GM18508 (cell line): ENCODE results near the gene LRRC8A.
"Not testable (repeated sequence)": the region's sequence is repeated elsewhere in the genome, so short reads cannot be mapped to it uniquely, and the experiment has no call there.

Experiments used
- ATAC-seq: cut with Tn5 transposase; IDR thresholded peaks from one replicate; pipeline ENCODE4 v1.9.1; 2021; ENCODE audit warnings: moderate number of reproducible peaks; ENCODE audit not compliant: insufficient read depth, unreplicated experiment

Gene LRRC8A

DNA sequence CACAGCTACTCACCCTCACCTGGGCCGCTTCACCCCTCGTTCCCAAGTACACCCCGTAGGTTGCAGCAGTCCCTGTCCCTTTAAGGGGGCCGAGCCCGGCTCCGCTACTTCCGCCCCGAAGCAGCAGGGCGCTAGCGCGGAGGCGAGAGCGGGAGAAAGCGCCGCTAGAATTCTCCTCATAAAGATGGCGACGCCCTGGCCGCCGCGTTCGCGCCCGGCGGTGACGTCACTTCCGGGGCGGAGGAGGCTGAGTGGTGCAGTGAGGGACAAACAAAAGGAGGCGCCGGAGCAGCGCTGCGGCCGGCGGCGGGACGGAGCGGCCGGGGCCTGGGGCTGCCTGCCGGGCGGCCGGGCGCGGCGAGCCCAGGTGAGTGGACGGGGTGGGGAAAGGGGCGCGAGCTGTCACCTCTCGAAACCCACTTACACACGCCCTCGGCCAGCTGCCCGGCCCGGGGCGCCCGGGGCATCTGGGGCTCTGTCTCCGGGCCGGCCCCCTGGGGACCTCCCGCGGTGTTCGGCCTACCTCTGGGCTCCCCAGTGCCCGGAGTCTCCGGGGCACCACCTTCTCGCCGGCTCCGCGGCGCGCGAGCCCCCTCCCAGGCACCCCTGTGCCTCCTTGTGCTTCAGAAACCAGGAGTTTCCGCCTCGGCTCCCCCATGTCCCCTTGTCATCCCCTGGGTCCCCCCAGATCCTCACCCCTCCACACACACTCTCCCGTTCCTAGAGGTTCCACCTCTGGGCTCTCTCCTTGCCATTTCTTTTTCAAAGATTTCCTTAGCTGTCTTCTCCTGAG is at the start of gene LRRC8A, which contains the start of gene KYAT1:
Gene LRRC8A (plus strand): TSS at position 250 of the 793 bp plus-strand sequence. CDS start 25,032 bp downstream, outside the sequence.
Gene KYAT1 (minus strand): TSS at position 67 of the 793 bp plus-strand sequence. CDS start 36,545 bp downstream, outside the sequence.
- ATAC-seq = peak; percentile 65

DNA sequence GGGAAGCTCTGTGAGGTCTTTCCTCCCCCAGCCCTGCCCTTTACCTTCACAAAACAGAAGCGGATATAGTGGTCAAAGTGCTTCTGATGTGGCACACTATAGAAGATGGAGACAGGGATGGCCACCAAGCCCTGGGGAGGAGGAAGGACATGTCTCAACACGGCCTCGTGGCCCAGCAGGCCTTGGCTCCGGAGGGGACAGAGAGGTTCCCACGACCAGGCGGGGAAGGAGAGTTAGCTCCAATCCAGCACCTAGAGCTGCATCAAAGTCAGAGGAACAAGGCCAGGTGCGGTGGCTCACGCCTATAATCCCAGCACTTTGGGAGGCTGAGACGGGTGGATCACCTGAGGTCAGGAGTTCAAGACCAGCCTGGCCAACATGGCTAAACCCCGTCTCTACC is 48.2 kb upstream of the LRRC8A start:
- ATAC-seq = no peak

DNA sequence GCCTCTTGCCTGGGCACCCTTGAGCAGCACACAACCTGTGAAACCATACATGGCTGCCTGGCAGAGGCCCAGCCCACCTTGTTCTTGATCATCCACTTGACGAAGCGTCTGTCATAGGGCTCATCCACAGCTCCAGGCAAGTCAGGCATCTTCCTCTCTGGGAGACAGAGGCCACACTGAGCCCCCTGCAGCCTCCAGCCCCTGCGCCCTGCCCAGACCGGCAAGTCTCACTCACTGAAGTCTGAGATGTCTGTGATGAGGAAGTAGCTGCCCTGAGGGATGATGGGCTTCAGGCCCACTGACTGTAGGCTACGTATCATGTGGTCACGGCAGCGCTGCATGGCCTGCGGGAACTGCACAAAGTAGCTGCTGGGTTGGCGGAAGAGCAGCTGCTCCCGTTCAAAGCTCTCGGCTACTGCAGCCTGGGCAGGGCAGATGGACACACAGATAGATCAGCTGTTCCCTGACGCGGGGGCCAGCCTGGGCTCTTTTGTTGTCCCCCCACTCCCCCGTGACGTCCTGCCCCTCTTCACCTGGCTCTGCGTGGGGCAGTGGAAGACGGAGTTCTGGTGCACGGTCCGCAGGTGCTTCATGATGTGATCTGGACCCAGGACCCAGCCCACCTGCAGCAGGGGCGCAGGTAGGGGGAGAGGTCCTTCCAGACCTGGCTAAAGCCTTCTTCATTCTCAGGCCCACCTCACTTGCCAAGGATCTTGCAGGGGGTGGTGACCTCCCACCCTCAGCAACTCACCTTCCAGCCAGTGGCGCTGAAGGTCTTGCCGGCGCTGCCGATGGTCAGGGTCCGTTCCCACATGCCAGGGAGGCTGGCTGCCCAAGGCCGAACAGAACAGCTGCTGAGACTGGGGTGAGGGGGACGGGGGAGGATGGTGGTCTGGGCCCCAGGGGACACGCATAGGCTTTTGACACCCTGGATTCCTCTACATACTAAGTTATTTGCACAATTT is 46.4 kb upstream of the LRRC8A start:
- ATAC-seq = no peak

DNA sequence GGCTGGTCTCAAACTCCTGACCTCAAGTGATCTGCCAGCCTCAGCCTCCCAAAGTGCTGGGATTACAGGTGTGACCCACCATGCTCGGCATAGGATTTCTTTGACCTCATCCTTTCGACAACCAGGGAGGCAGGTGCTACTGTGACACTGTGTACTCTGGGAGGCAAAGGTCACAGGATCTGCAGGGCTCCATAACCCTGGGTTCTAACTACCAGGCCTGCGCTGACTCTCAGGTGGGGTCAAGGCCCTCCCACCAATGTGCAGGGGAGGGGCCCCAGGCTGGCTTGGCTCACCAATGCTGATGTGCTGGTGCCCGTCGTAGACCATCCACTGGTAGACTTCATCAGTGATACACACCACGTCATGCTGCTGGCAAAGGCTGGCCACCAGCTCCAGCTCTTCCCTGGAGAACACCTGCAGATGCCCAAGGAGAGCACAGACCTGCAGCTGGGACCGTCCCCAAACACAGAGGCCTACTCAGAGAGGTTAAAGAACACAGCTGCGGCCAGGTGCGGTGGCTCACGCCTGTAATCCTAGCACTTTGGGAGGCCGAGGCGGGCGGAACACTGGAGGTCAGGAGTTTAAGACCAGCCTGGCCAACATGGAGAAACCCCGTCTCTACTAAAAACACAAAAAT is 45.3 kb upstream of the LRRC8A start:
- ATAC-seq = no peak

DNA sequence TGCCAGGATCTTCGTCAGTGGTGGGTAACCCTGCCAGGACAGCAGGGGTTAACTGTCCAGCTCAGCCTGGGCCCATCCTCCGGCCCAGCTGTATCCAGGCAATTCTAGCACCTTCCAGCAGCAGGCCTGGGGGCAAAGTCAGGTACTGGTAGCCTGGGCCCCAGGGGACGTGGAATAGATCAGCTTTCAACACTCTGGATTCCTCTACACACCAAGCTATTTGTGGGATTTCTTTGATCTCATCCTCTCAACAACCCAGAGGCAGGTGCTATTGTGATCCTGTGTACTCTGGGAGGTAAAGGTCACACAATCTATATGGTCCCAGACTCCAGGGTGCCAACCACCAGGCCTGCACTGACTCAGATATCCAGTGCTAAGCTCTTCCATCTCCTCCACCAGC is 43.6 kb upstream of the LRRC8A start:
- no peak for ATAC-seq

DNA sequence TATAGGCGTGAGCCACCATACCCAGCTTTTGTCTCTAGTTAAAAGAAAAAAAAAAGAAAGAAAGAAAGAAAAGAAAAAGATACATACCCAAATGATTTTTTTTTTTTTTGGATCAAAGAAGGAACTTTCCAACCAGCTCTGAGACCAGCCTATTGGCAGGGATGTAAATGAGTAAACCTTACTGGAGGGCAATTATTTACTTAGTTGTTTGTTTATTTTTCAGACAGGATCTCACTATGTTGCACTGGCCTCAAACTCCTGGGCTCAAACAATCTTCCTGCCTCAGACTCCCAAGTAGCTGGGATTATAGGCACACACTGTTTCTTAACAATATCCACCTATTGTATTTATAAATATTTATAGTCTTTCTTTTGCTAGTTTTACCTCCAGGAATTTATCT is 41.4 kb upstream of the LRRC8A start:
- ATAC-seq = no peak

DNA sequence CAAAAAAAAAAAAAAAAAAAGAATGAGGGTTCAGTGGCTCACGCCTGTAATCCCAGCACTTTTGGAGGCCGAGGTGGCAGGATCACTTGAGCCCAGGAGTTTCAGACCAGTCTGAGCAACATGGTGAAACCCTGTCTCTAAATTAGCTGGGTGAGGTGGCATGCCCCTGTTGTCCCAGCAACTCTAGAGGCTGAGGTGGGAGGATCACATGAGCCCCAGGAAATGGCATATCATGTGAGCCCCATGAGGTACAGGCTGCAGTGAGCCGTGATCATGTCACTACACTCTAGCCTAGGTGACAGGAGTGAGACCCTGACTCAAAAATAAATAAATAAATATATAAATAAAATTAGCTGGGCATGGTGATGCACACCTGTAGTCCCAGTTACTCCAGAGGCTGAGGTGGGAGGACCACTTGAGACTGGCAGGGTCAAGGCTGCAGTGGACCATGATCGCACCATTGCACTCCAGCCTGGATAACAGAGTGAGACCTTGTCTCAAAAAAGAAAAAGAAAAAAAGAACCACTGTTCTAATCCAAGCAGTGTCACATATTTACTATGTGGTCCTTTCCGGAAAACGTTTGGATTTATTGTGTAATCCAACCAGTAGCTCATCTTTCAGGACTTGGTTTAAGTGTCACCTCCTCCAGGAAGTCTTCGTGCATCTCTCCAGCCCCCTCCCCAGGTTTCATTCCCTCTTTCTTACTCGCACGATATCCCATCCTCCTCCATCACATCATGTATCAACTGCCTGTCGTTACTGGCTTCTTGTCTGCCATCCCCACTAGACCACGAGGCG is 40.0 kb upstream of the LRRC8A start:
- no peak for ATAC-seq

DNA sequence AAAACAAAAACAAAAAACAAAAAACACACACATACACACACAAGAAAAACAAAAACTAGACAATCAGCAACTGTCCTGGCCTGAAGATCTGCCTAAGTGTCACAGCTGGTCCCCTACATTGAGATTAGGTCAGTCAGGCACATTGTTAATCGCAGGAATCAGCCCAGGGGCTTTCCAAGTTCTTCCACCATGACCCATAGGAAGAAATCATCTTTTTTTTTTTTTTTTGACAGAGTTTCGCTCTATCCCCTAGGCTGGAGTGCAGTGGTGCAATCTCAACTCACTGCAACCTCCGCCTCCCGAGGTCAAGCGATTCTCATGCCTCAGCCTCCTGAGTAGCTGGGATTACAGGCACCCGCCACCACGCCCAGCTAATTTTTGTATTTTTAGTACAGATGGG is 38.8 kb upstream of the LRRC8A start:
- ATAC-seq = not testable (repeated sequence)

DNA sequence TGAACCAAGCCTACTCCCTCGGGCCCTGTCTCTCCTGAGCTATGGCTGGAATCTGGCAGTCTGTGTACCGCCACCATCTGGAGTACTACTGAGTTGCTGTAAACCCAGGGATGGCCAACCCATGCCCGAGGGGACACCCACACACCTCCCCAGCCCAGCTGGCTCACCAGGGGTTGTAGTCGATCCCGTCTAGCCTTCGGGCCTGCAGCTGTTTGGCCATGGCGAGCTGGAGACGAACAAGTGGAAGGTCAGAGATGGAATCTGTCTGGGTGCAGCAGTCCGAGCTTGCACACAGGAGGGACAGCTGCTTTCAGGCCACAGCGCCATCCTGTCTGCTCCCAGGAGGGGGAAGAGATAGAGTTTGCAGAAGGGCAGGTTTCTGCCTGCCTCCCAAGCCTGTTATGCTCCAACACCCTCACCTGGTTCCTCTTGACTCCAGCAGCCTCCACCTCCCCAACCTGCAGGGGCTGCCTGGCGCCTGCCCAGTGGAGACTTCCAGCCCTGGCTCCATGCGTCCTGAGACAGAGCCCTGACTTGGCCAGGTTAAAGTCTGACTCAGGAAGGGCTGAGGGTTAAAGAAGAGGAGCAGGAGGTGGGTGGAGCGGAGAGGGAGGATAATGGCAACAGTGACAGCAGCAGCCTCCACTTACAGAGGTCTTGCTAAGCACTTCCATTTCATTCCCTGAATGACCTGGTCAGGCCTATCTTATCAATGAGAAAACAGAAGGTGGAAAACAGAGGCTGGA is 36.6 kb upstream of the LRRC8A start:
- no peak for ATAC-seq

DNA sequence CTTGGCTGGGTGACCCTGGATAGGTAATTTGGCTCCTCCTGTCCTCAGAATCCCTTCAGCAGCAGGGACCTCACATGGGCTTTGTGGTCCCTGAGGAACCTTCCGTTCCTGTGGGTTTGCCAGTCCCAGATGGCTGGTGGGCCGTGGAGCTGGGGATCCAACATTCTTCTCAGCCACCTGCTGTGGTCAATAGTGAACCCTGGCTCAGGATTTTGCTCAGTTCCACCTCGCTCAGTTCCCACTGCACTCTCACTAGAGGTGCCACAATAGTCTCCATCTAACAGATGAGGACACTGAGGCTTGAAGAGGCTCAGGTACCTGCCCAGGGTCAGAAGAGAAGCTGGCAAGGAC is 35.3 kb upstream of the LRRC8A start:
- no peak for ATAC-seq

DNA sequence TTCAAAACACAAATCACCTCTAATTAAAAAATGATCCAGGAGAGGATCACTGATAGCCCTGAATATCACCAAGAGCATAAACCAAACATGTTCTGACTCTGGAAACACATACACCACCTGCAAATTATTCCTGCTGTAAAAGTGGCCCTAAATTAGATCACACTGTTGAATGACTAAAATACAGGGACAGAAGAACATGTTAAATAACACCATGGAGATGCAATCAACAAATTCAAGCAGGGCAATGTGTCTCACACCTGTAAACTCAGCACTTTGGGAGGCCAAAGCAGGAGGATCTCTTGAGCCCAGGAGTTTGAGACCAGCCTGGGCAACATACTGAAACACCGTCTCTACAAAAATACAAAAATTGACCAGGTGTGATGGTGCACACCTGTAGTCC is 34.1 kb upstream of the LRRC8A start:
- no peak for ATAC-seq

DNA sequence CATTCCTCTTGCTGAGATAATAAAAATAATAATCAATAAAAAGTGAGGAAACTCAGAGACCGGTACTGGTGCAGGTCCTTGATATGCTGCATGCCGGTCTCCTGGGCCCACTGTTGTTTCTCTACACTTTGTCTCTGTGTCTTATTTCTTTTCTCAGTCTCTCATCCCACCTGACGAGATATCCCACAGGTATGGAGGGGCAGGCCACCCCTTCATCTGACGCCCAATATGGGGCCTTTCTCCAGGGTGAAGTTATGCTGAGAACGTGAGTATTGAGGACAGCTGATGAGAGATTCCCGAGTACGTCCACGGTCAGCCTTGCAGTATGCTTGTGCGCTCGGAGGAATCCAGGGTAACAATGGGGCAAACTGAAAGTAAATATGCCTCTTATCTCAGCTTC is 30.9 kb upstream of the LRRC8A start:
- not testable (repeated sequence) for ATAC-seq

DNA sequence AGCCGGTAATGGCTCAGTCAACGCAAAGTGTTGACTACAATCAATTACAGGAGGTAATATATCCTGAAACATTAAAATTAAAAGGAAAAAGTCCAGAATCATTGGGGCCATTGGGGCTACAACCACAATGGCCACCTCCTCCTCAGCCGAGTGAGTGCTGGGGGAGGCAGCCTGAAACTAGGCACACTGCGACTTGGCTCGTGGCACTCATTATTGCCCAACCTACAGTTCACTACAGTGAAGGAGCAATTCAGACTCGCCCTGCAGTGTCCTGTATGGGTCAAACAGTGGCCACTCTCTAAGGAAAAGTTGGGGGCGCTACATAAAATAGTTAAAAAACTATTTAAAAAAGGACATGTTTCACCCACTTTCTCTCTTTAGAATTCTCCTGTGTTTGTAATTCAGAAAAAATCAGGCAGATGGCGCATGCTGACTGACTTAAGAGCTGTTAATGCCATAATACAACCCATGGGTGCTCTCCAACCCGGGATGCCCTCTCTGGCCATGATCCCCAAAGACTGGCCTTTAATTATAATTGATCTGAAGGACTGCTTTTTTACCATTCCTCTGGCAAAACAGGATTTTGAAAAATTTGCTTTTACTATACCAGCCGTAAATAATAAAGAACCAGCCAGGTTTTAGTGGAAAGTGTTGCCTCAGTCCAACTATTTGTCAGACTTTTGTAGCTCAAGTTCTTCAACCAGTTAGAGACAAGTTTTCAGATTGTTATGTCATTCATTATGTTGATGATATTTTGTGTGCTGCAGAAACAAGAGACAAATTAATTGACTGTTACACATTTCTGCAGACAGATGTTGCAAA is 29.9 kb upstream of the LRRC8A start:
- ATAC-seq = not testable (repeated sequence)

DNA sequence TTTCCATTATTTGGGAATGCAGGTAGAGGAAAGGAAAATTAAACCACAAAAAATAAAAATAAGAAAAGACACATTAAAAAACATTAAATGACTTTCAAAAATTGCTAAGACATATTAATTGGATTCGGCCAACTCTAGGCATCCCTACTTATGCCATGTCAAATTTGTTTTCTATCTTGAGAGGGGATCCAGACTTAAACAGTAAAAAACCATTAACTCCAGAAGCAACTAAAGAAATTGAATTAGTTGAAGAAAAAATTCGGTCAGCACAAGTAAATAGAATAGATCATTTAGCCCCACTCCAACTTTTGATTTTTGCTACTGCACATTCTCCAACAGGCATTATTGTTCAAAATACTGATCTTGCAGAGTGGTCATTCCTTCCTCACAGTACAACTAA is 29.3 kb upstream of the LRRC8A start:
- not testable (repeated sequence) for ATAC-seq

DNA sequence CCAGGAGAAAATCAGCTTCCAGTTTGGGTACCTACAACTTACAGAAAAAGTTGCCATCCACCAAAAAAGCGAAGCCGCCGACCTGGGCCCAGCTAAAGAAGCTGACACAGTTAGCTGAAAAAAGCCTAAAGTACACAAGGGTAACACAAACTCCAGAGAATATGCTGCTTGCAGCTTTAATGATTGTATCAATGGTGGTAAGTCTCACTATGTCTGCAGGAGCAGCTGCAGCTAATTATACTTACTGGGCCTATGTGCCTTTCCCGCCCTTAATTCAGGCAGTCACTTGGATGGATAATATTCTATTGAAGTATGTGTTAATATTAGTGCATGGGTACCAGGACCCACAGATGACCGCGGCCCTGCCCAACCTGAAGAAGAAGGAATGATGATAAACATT is 27.5 kb upstream of the LRRC8A start:
- ATAC-seq = not testable (repeated sequence)

DNA sequence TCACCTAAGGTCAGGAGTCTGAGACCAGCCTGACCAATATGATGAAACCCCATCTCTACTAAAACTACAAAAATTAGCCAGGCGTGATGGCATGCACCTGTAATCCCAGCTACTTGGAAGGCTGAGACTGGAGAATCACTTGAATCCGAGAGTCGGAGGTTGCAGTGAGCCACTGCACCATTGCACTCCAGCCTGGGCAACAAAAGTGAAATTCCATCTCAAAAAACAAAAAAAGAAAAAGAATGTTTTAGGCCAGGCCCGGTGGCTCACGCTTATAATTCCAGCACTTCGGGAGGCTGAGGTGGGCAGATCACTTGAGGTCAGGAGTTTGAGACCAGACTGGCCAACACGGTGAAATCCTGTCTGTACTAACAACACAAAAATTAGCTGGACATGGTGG is 23.5 kb upstream of the LRRC8A start:
- not testable (repeated sequence) for ATAC-seq

DNA sequence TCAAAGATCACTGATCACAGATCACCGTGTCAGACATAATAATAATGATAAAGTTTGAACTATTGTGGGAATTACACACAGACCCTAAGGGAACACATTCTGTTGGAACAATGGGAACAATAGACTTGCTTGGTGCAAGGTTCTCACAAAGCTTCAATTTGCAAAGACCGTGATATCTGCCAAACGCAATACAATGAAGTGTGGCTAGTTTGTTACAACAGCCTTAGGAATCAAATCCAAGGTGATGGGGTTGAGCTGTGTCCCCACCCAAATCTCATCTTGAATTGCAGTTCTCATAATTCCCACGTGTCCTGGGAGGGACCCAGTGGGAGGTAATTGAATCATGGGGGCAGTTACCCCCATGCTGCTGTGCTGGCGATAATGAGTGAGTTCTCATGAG is 21.0 kb upstream of the LRRC8A start:
- no peak for ATAC-seq

DNA sequence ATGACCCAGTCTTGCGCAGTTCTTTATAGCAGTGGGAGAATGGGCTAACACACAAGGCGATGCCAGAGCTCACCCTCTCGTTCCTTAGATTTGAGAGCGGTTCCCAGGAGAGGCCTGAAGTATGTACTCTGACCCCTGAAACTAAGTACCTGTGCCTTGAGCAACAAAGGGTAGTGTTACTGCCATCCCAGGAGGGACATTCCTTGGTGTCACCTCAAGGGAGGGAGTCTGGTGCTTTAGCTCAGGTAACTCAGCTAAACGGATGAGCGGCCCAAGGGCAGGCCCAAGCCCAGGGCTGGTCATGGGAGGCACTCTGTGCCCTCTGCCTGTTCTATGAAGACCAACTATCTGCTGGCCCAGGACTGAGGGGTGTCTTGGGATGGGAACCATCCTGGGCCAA is 20.4 kb upstream of the LRRC8A start:
- no peak for ATAC-seq
